ENCODE measurements around the gene MRPS6.

The MRPS6 gene

DNA sequence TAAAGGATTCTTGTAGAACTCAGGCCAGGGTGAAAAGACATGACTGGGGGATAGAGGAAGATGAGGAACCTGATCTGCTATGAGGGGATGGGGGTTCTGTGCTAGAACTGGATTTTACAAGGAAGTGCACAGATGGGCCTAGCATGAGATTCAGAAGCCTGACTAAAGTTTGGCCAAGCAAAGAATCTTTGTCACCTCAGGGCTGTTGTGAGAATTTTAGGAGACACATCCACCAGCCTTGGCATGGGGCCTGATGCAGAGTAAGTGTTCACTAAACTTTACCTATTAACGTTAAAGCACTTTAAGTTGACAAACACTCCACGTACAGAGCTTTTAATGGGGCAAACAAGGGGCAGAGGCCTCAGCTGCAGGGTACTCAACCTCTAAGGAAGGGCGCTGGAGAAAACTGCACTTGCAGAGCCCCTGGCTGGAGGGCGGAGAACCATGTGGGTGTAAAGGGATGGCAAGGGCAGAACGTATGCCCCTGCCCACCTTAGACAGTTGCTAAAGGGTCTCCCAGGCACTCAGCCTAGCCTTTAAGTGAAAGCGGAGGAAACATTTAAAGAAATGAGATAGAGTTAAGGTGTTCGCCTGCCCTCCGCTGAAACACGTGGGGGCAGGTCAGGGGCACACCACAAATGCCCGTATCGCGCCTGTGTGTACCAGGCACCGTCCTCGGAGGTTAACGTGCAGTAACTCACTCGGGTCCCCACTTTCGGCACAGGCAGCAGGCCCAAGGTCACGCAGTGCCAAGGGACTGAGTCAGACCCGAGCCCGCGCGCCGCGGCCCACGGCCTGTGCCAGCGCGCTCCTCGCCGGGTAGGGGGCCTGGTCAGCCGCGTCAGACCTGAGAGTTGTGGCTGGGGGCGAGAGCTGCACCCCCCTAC, 990 bp upstream of the MRPS6 start:
- DNase-seq: no peak

DNA sequence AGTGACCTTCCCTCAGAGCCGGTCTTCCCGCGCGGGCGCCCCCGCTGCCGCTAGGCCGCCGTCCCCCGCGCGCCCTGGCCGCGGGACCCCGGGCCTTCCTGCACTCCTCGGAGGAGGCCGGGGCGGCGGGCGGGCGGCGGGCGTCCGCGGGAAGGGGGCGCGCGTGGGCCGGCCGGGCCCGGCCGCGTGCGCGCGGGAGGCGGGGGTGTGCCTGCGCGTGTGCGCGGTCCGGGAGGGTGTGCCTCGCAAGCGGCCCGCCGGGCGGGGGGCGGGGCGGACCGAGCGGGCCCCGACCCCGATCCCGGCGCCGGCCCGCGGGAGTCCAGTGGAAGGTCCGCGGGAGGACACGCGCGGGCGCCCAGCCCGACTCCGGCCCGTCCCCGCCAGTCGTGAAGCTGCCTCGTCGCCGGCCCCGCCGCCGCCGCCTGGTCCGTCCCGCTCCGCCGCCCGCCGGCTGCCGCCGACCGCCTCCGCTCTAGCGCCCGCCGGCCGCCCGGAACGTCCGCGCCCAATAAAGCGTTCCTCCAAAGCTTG, 438 bp downstream of the MRPS6 start:
- peak; percentile 6 for DNase-seq

- peak; percentile 3 for DNase-seq
Observed at GRCh38 chr21:34074283-34075090, 1.1 kb downstream of the MRPS6 start.

GRCh38 chr21:34075091-34075425, 1.7 kb downstream of the MRPS6 start:
- DNase-seq: no peak

DNA sequence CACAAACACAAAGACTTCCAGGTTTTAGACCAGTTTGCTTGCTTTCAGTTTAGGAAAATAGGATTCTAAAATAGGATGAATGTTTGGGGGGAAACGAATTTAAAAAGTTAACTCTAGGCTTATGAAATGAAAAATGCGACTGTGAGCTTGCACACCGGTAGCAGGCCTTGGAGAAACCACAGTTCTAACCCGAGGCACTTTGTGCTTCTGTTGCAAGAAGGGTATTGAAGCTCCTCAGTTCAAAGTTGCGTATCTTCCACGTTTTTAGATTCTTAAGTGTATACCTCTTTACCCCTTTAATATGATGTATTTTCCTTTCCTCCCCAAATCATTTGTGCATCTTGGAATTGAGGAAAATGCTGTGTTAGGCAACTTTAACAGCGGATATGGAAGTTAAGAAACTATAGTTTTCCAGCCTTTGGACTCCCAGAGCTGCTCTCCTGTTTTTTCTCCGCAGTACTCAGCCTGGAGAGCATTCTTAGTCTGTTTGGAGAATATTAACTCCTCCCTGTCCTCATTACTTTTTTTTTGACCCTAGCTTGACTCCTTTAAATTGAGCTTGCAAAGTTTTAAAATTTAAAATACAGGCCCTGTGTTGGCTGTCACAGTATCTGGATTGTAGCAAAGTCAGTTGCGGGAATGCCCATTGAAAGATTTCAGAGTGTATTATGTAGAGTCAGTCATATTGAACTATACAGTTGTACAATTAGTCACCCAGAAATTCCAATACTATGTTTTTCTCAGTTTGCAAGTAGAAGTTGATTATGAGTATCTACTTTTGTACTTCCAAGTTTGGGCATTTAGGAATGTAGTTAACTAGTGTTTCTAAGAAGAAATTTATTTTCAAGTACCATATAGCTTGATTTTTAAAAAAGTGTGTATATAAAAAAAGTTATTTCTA, 2.6 kb downstream of the MRPS6 start:
- DNase-seq: no peak

DNA sequence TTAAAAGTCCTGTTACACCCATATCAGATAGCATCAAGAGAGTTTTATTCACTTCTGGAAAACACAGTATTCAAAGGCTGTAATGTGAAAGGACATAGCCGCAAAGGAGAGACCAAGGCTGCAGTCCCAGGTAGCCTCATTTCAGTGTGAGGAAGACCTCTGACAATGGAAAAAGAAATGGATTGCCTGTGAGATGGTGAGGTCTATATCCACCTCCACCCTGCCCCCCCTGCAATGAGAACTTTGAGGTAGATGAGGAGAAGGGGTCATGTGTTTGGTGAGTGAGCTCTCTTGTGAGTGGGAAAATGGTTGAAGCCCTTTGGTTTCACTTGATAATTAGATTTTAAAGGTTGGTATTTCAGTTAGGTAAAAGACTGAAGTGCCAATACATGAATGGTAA, 3.5 kb downstream of the MRPS6 start:
- DNase-seq: no peak

DNA sequence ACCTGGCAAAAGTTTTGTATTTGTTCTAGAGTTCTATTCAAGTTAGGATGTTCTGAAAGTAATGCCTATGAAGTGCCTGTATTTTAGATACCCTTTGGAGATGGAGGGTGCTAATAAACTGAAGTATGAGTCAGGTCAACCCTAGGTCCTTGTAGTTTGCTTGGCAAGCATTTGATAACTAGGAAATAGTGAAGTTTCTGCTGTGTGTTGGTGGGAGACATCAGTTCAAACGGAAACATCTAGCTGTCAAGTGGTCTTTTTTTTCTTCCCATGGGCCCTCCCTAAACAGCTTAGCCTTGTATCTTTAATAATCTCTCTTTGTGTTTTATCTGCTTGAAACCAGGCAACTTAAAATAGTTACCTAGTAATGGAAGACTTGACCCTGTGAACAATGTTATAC, 4.5 kb downstream of the MRPS6 start:
- no peak for DNase-seq

DNA sequence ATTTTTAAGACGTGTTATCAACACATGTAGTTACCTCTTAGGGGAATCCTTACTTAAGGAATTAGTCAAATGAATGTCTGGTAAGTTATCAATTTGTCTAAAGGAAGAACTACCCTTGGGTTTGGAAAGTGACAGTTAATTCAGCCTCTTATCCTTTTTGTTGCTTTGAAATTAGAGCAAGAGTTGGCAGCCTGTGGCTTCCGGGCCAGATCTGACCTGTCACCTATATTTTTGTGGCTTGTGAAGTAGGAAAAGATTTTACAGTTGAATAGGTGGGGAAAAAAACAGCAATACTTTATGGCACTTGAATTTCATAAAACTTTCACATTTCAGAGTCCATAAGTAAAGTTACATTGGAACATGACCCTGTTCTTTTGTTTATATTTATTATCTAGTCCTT, 5.5 kb downstream of the MRPS6 start:
- no peak for DNase-seq

DNA sequence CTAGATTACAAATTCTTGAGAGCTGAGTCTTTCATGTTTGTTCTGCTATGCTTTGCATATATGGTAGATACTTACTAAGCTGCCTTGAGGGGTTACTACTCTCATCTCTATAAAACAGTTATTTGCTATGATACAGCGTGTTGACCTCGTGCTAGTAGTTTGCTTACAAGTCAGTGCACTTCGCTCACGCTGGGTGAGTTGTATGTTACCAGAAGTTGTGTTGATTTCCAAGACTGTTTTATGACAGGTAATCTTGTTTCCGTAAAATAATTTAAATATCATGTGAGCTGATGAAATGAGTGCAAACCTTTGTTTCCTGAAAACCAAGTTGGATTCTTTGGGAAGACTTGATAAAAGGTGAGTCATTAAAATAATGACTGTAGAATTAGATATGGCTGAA, 7.3 kb downstream of the MRPS6 start:
- DNase-seq: no peak

DNA sequence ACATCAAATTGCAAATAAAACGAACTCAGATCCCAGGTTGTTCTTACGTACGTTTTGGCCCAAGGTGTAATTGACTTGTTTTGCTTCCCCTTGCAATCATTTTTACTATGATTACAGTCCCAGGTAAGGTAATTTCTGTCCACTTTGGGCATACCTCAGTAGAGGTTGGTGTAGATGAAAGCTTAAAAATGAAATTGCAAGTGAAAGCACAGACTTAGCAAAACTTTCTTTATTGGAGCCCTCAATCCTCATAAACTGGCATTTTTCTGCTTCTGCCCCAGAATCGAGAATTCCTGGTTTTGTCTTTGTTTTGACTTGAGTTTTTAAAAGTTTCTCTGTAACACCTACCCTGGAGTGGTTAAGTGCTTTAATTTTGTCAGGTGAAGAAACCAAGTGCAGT, 9.4 kb downstream of the MRPS6 start:
- no peak for DNase-seq

DNA sequence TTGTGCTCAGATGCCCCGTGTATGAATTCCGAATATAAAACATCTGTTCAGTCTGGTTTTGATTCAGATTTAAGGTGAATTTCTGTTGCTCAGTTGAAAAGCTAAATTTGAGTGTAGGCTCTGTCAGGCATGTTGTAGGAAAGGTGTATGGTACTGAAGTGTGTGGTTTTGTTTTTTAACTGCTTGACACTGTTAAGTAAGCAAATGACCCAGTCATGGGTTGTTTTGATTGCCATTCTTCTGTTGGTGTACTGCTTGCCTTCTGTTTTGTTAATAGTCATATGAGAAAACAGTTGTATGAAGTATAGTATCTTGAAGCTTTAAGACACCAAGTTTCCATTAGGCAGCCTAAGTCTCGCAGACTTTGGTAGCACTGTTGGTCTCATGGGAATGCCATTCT, 10.0 kb downstream of the MRPS6 start:
- no peak for DNase-seq

- DNase-seq: no peak
Observed at GRCh38 chr21:34085129-34085528, 11.8 kb downstream of the MRPS6 start.

DNA sequence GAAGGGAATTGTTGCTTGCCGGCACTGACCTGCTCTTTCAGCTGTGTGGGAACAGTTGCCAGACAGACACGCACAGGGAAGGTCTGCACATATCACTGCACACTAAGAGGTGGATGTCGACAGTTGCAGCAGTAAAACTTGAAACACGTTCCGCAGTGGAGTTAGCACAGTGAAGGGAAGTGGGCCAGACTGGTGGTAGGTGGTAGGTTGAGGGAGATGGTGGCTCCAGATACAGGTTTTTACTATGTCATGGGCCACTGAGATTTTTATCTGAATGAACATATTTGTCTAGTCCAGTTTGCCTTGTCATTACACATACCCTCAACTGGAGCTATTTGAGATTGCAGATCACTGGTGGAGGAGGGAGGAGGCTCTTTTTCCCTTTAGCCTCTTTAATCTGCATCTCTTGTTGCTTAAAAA, 13.5 kb downstream of the MRPS6 start:
- DNase-seq: no peak

DNA sequence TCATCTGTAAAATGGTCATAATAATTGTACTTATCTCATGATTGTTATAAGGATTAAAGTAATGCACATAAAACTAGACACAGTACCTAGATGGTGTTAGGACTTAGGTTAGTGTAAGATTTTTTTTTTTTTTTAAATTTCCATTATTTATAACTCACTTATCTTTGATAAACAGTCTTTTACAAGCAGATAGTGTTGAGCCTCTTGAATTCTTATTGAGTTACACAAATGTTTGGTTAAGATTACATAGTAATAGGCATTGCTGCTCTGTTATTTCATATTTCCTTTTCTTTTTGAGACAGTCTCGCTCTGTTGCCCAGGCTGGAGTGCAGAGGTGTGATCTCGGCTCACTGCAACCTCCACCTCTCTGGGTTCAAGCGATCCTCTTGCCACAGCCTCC, 15.4 kb downstream of the MRPS6 start:
- no peak for DNase-seq

DNA sequence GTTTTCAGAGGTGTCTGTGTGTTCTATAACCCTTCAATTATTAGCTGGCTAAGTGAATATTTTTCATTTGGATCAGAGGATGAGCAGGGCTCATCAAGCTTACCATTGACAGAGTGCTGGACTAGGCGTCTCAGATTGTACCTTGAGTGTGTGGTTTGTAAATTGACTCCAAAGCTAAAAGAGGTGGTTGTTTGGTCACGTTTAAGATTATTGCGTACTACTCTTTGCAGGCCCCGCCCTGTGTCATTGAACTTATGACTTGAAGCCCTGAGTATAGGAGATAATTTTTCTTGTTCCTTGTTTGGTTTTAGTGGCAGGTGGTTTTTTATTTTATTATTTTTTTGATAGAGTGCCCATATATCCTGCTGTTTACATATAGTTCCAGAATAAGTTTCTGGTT, 17.7 kb downstream of the MRPS6 start:
- no peak for DNase-seq

- no peak for DNase-seq
Observed at GRCh38 chr21:34091607-34092006, 18.2 kb downstream of the MRPS6 start.

GRCh38 chr21:34092262-34092921, 19.0 kb downstream of the MRPS6 start:
- peak; percentile 36 for DNase-seq

- DNase-seq: no peak
Observed at GRCh38 chr21:34093083-34093482, 19.7 kb downstream of the MRPS6 start.

- DNase-seq: no peak
Observed at GRCh38 chr21:34094949-34095348, 21.6 kb downstream of the MRPS6 start.

DNA sequence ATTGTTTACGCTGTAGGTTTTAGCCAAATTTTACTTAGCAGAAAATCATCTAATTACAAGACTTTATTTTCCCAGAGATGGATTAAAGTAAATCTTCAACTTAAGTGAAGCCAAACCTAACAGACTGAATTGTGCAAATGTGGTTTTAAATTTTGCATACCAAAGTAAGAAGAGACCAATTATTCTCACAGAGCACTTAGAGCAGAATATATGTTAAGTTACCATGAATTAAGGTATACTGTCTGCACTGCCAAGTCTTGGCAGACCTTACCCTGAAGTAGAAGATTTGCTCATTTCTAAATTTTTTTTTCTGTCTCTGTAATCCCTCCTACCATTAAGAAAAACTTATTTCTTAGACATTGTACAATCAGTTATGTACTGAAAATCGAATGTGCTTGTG, 24.1 kb downstream of the MRPS6 start:
- no peak for DNase-seq

- DNase-seq: no peak
Observed at GRCh38 chr21:34100337-34100736, 27.0 kb downstream of the MRPS6 start.

DNA sequence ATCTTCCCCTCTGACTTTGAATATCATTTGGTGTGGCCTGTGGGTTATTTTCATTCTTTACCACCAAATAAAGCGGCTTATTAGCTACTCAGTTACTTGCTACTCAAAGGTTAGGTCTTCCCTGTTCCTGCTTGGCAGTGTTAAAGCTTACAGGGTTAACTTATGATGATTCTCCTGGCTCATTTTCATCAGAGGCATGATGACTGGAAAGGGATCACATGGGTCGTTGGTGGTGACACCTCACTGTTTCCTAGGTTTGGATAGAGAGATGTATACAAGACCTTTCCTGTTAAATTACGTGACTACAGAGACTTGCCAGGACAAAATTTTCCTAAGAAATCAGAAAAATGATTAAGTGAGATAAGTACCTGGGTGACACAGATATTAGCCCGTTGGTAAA, 27.4 kb downstream of the MRPS6 start:
- DNase-seq: no peak

Measured in COR-L47 (cell line).